ENCODE data around the gene CSTF1.

Gene CSTF1

DNA sequence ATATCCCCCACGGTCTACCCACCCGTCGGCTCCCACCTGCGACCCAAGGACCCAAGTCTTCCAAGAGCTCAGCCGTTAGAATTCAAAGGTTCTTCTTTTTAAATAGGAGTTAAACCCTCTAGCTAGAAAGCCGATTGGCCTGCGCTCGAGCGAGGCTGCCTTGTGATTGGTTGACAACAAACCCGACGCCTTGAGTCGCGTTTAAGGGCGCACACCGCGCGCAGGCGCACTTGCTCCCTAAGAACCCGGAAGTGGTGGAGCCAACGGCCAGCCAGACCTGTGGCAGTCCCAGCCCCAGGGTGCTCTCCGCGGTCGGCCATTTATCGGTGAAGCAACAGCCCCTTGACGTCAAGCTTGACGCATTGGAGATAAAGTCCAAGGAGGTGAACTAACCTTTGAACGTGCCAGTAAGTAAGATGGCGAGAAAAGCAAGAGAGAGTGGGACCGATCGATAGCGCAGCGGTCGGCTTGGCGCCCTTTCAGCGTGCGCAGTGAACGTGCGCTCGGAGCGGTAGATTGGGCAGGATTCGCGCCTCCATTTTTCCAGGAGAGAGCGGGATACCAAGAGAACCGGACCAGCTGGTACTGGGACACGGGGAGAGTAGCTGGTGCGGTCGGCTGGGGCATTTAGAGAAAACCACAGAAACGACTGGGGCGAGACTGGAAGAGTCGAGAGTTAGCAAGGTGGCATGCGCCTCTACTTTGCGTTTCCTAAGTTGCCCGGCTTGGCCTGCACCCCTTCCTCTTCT, at the start of gene CSTF1, which contains the start of gene AURKA:
TSS of gene CSTF1 (plus strand) at position 514 of the 749 bp plus-strand sequence. CDS start 2,908 bp downstream, outside the sequence.
TSS of gene AURKA (minus strand) at position 84 of the 749 bp plus-strand sequence. CDS start 4,018 bp downstream, outside the sequence.
- DNase-seq (ENCODE audit: low read depth in 2 of 2), result peak; percentile 98

DNA sequence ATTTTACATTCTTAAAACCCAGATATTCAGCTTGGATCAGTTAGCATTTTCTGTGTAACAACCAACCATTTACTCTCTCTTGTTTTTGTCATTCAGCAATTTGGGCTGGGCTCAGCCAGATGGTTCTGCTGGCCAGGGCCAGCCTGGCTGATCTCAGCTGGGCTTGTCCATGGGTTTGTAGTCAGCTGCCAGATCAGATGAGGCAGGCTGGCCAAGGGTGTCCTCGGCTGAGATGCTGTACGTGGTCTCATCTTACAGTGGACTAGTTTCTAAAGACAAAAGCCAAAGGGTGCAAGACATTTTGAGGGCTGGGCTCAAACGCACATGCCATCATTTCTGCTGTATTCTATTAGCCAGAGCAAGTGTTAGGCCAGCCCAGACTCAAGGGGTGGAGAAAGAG, 49.7 kb upstream of the CSTF1 start:
- no peak for DNase-seq (ENCODE audit: low read depth in 2 of 2)

DNA sequence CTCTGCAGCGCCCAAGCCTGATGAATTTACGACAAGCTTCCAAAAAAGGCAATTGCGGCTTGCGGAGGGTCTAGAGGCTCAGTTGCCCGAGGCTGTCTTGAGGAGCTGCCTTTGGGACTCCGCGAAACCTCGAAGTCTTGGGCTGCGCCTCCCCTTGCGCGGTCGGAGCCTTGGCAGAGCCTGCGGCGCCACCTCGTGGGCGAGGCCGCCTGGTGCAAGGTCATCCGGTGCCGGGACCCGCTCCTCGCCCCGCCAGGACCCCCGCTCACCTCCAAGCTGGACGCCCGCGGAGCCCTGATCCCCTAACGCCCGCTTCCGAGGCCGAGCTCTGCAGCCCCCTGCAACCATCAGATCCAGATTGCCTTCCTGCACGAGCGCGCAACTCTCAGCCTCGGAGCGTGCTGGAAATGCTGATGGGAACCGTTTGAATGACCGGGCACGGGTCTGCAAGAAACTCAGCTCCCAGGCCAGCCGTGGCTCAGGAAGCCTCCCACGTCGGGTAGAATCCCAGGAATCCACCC, 48.5 kb upstream of the CSTF1 start:
- DNase-seq (ENCODE audit: low read depth in 2 of 2), result no peak

DNA sequence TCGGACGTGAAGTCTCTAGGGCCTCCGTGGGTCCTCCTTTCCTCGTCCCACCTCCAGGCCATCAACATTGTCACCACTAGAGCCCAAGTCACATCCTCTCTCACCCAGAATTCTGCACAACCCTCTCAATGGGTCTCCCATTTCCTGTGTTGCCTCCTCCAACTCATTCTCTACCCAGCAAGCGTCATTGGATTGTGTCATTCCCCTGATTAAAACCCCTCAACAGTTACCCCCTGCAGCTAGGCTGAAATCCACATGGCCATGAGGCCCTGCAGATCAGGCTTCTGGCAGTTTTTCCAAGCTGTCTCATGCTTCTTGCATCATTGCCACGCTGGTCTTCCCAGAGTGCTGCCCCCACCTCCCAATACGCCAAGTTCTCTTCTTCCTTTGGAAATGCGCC, 46.5 kb upstream of the CSTF1 start:
- DNase-seq (ENCODE audit: low read depth in 2 of 2), result no peak

DNA sequence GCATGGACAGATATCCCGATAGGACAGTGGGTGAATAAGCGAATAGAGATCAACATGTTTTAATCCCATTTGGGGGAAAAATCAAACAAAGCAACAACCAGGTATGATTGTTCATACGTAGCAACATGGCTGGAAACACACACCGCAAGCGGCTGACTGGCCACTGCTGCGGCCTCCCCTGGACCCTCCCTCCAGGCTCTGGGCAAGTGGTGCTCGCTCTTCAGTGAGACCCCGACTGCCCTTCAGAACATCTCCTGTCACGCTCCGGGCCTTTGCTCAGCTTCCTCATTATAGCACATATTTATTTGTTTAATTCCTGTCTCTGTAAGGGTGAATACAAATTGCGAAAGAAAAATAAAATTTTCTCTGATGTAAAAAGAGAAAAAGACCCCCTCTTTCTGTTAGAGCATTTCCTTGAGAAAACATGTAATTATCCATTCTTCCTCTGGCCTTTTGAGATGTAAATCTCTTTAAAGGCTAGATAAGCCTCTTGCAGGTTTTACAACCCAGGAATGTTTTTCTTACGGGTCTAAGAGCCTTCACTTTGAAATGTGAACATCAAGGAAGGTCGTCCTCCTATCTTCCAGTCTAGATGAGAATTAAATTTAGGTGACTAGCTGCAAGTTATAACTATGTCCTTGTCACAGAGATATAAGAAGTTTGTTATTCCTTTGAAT, 44.7 kb upstream of the CSTF1 start:
- DNase-seq (ENCODE audit: low read depth in 2 of 2), result no peak

DNA sequence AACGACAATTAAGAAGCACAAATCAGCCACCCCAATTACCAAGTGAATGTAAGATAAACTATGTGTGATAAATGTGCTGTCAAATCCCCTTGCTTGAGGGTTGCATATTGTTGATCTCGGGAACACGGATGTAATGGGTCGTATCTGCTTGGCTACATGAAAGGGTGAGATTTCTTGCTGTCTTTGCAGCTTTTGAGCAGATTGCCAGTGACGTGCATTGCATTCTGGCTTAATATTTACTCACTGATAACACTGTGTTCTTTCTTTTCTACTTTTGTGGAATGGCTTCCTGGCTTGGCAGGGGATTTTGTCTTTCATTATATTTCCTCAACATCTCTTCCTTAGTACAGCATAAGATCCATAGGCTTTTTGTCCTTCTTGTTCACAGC, 44.1 kb upstream of the CSTF1 start:
- DNase-seq (ENCODE audit: low read depth in 2 of 2), result no peak

DNA sequence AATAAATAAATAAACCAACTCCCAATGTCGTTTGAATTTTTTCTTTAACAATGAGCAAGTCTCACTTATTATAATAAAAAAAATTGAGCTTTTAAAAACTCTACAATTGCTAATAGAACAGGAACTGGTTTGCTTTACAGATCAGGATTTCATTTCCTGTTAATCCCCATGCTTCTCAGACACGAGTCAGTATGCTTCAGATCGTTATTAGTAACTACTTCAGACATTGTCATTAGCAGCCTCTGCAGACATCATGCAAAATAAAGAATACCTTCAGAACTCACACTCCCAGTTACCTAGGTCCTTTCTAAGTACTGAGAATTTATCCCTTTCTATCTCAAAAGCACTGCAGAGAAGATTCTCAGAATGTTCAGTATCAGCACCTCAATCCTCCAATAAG, 43.7 kb upstream of the CSTF1 start:
- no peak for DNase-seq (ENCODE audit: low read depth in 2 of 2)

DNA sequence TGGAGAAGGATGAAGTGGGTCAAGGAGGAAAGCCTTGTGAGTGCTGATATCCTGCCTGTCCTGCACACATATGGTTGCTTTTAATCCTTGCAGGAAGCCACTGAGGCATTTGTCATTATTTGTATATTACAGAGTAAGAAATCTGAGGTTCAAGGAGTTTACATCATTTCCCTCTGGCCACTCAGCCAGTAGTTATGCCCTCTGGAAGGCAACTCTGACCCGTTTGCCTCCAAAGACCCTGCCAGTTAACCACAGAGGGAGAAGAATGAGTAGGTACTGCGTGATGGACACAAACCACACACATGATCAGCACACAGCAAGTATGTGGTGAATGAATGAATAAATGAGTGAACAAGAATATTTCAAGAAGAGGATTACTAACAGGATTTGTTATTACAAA, 41.6 kb upstream of the CSTF1 start:
- DNase-seq (ENCODE audit: low read depth in 2 of 2), result no peak

DNA sequence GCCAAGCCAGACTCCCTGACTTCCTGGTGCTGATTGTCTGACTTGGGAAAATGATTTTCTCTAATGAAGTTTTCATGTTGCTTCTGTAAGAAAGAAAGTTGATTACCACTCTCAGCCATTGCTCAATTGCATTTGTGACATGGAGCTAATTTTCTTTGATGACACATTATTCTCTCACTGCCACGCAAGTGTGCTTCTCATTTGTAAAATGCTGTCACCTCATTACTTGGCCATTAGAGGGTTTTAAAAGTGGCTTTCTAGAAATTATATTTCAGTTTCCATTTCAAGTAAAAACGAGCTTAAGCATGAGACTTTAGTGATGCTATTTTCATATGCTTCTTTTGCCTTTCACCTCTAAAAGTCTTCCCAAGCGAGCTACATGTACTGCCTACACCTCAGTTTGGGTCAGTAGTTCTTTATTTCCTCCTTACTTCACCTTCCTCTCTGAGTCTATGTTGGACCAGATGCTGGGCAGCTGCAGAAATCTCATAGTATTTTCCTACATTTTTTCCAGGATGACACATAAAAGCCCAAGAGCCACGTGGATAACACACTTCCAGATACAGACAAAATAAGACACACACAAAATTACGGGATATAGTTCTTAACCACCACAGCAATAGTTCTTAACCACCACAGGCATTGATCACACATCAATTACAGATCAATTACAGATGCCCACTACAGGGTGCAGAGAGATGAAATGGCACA, 39.9 kb upstream of the CSTF1 start:
- no peak for DNase-seq (ENCODE audit: low read depth in 2 of 2)

DNA sequence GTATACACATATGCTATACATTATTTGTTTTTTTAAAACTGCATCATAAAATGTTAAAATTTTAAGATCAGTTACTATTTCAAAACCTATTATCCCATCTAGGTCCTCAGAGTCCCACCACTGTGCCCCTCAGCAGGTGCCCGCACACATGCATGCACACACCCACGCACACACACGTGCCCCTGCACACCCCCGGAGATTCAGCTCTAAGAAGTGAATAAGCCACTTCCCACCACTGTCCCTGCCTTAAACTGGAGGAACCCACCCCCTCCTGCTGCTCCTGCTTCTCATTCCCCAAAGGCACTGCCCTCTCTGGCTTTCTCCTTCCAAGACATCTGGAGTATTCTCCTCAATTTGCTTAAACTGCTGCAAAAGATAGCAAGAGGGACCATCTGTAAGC, 39.1 kb upstream of the CSTF1 start:
- no peak for DNase-seq (ENCODE audit: low read depth in 2 of 2)

DNA sequence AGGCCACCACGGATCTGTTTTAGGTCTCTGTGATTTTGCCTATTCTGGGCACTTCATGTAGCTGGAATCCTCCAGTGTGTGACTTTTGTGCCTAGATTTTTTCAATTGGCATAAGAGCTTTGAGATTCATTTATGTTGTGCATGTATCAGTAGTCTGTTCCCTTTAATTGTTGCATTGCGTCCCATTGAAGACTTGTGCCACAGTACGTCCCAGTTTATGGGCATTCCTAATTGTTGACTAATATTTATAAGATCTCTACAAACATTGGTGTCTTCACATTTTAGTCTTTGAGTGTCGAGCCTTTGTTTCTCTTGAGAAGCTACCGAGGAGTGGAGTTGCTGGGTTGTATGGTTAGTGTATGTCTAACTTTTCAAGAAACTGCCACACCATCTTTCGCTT, 34.4 kb upstream of the CSTF1 start:
- no peak for DNase-seq (ENCODE audit: low read depth in 2 of 2)

DNA sequence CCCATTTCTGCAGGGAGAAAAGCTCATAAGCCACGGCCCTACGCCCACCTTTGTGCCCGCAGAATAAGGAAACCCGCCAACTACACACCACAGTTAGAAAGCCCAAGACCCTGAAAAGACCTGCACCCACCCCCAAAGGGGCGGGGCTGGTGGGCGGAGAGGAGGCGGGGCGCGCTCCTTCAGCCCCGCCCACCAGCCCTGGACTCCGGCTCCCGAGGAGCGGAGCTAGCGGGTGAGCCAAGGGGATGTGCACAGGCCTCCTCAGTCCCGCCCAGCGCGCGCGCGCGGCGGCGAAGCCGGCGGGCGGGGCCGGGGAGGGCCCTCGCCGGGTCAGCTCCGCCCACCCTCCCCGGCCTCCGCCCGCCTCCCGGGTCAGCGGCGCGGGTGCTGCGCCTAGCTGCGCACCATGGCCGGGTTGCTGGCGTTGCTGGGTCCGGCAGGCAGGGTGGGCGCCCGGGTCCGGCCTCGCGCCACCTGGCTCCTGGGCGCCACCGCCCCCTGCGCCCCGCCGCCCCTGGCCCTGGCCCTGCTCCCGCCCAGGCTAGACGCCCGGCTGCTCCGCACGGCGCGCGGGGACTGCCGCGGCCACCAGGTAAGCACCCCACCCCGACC, 33.7 kb upstream of the CSTF1 start, which contains the start of gene FAM210B:
TSS of gene FAM210B (plus strand) at position 375 of the 612 bp plus-strand sequence. CDS start at position 407, 32 bp downstream.
- DNase-seq (ENCODE audit: low read depth in 2 of 2), result peak; percentile 57 to 68

DNA sequence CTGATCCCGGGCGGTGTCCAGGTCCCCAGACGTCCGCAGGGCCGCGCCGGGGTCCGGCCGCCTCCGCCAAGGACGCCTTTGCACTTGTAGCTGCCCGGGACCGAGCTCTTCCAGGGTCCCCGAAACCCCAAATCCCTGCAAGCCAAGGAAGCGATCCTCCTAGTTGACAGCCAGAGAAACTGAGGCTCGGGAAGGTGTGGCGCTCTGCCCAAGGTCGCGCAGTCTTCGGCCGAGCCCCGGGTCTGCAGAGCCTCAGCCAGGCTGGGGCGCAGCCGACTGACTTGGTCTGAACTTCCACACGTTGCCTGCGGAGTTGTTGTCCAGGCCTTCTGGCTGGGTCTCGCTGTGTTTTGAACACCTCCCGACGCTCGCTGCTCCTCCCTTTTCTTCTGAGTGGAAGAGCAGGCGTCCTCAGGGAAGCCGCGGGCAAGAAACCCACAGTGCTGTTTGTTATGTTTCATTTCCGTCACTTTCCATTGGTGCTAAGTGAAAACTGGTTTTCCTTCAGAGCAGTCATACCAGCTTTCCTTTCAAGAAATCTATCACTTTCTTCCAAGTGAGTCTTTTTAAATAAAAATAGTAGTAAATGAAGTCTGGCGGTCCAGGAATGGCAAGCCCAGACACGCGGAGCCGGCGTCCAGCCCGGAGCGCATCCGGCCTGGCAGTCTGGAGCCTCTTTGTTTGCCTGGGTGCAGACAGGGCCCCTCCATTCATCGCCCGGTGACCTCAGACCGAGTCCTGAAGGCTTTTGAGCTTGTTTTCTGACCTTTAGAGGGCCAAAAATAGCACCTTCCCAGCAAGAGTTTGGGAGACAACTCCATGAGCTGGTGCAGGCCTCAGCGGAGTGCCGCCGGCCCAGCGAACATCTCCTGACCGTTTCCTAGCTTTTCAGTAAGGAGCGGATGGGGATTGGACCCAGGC, 33.0 kb upstream of the CSTF1 start:
- DNase-seq (ENCODE audit: low read depth in 2 of 2), result no peak

DNA sequence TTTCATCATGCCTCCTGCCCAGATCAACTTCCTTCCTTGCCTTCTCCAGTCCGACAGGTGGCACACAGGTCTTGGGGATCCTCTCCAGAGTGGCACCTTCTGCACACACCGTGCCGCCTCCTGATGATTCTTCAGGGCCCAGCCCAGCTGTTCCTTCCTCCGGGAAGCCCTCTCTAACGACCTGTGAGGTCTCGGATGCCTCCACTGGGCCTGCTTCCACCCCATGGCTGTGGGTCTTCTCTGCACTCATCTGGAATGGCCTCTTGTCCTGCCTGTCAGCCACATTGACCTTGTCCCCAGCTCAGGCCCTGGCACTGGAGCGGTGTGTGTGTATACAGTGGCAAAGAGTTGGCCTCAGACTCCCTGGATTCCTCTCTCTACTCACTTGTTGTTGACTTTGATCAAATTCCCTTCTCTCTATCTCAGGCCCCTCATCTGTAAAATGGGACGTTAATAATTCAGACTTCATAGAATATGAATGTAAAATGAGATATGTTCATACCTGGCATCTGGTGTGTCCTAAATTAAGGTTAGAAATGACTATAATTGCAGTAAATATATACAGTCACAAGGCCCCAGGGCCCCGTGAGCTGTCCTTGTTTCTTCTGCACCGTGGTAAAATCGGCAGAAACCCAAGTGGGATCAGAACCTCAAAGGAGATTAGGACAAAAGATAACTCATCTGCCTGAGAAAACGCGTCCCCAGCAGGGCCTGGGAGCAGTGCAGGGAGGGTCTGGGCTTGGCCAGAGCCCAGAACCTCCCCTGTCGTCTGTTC, 32.1 kb upstream of the CSTF1 start:
- DNase-seq (ENCODE audit: low read depth in 2 of 2), result no peak

DNA sequence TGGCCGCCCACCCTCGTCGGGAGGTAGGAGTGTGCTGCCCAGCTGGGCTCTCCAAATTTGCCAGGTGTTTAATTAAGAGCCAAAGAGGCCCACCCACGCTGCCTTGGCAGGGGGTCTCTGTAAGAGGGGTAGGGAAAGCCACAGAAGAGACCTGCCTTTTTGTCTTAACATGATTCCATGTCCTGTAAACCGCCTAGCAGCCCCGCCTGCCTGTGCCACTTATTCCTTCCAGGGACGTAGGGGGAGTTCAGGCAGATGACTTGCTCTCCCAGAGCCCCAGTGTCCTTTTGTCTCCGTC, 31.6 kb upstream of the CSTF1 start:
- no peak for DNase-seq (ENCODE audit: low read depth in 2 of 2)

DNA sequence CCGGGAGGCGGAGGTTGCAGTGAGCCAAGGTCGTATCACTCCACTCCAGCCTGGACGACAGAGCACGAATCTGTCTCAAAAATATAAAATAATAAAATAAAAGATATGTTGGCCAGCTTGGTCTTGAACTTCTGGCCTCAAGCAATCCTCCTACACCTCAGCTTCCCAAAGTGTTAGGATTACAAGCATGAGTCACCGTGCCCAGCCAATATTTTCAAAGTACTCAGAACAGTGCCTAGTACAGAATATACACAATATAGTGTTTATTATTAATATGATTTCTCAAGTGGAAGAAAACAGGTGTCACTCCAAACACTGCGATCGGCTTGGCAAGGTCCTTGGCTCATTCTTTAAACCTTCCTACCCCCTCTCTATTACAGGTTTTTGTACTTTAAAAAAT, 30.5 kb upstream of the CSTF1 start:
- no peak for DNase-seq (ENCODE audit: low read depth in 2 of 2)

DNA sequence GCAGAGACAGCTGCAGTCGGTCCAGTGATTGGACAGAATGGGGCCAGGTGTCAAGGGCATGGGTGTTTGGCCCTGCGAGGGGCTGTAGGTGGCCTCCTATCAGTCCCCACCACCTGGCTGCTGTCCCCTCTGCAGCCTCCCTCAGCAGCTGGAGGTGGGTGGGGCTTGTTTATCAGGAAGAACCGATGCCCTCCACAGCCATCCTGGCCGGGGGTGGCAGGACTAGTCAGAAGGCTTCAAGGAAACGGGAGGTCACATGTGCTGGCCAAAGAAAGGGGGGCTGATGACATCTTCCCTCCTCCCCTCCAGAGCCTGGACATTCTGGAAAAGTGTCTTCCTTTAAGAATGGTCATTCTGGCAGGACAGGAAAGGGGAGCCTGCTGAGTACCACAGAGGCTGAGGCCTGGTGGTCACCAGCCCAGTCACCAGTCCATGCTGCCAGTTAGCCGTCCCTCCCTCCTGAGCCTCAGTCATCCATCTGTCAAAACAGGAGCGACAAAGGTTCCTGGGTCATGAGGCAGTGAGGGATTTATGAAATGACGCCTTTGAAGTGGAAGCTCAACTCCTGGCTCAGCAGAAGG, 29.5 kb upstream of the CSTF1 start:
- no peak for DNase-seq (ENCODE audit: low read depth in 2 of 2)

DNA sequence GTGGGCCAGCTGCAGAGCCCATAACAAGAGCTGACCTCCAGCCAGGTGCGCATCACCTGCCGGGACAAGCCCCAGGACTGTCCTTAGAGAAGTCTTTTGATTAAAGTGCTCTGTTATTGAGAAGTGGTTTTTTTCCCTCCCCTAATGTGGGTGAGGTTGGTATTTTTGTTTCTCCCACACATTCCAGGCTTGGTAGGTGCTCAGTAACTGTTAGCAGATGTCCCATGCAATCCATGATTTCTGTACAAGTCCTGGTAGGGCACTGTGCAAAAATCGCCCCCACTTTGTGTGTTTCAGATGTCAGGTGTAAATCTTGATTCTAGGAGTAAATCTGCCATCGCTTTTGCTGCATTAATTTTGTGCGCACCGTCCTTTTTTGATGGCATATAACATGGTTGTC, 29.0 kb upstream of the CSTF1 start:
- DNase-seq (ENCODE audit: low read depth in 2 of 2), result no peak

DNA sequence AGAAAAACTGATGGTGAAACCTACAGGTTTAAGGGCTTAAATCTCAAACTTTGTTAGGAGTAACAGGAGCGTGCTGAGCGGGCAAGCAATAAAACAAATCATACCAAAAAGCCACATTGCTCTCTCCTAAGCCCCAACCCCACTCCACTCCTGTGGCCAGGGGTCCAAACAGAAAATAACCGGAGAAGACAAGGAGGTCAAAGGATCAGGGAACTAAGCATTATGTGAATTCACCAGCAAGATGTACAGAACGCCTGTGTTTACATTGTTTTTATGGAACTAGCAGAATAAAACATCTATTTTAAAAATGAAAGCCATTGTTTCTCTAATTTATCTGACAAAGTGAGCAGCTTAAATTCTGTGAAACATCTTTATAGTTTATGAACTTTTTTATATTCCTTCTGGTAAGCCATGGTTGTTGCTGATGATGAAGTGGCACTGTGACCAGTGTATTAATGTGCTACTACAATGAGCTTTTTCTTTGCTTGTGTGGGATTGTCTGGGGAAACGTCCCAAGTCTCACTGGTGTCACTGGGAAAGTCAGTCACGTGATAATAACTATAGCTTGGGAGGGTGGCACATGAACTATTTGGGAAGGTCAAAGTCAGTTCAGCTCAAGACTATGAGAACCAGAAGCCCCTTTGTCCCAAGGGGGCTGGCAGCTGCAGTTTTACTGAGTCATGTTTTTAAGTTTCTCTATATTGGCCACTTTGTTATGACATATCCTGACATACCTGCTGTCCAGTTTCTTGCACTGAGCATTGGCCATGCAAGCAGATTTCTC, 23.9 kb upstream of the CSTF1 start:
- DNase-seq (ENCODE audit: low read depth in 2 of 2), result no peak
